ENCODE measurements around the gene TMEM167B.

DNA sequence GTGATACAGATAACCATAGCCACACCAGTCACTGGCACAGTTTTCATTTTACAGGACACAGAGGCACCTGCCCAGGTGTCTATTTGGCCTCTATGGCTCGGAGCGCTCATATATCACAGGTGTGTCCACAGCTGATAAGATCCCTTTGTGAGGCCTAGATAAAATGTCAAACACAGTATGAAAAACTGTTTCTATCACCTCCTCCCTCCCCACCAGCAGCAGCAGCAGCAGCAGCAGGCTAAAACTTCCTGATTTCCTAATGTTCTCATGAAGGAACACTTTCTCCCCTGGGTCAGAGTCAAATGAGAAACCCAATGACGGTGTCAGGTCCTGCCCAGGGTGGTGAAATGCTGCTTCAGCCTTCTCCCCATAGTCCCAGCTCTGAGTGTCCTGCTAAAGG lies 47.8 kb downstream of the TMEM167B start:
- TF ChIP-seq, protein P1, sequence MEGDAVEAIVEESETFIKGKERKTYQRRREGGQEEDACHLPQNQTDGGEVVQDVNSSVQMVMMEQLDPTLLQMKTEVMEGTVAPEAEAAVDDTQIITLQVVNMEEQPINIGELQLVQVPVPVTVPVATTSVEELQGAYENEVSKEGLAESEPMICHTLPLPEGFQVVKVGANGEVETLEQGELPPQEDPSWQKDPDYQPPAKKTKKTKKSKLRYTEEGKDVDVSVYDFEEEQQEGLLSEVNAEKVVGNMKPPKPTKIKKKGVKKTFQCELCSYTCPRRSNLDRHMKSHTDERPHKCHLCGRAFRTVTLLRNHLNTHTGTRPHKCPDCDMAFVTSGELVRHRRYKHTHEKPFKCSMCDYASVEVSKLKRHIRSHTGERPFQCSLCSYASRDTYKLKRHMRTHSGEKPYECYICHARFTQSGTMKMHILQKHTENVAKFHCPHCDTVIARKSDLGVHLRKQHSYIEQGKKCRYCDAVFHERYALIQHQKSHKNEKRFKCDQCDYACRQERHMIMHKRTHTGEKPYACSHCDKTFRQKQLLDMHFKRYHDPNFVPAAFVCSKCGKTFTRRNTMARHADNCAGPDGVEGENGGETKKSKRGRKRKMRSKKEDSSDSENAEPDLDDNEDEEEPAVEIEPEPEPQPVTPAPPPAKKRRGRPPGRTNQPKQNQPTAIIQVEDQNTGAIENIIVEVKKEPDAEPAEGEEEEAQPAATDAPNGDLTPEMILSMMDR (conservative IDR thresholded peaks at IDR 0.05; ENCODE audit: low read depth, low read length) = no peak
- no peak for TF ChIP-seq POLR2A (IDR thresholded peaks at IDR 0.05; ENCODE audit: low read depth, low read length)
- no peak for TF ChIP-seq CEBPB (IDR thresholded peaks at IDR 0.05; ENCODE audit: low read depth, low read length)
- TF ChIP-seq, protein P2, sequence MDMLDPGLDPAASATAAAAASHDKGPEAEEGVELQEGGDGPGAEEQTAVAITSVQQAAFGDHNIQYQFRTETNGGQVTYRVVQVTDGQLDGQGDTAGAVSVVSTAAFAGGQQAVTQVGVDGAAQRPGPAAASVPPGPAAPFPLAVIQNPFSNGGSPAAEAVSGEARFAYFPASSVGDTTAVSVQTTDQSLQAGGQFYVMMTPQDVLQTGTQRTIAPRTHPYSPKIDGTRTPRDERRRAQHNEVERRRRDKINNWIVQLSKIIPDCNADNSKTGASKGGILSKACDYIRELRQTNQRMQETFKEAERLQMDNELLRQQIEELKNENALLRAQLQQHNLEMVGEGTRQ (IDR thresholded peaks at IDR 0.05; ENCODE audit: low read depth, low read length) = no peak
- no peak for TF ChIP-seq MAZ (IDR thresholded peaks at IDR 0.05; ENCODE audit: borderline replicate concordance, low read depth, low read length)
- TF ChIP-seq RFX5 (IDR thresholded peaks at IDR 0.05; ENCODE audit: low read depth, low read length) = no peak
- no peak for TF ChIP-seq MXI1 (IDR thresholded peaks at IDR 0.05; ENCODE audit: borderline replicate concordance, low read depth, low read length)
- TF ChIP-seq RAD21 (IDR thresholded peaks at IDR 0.05; ENCODE audit: low read length) = no peak
- no peak for TF ChIP-seq BHLHE40 (IDR thresholded peaks at IDR 0.05; ENCODE audit: low read depth, low read length)
- TF ChIP-seq FOS (IDR thresholded peaks at IDR 0.05; ENCODE audit: low read depth, low read length) = no peak
- TF ChIP-seq, protein P3, sequence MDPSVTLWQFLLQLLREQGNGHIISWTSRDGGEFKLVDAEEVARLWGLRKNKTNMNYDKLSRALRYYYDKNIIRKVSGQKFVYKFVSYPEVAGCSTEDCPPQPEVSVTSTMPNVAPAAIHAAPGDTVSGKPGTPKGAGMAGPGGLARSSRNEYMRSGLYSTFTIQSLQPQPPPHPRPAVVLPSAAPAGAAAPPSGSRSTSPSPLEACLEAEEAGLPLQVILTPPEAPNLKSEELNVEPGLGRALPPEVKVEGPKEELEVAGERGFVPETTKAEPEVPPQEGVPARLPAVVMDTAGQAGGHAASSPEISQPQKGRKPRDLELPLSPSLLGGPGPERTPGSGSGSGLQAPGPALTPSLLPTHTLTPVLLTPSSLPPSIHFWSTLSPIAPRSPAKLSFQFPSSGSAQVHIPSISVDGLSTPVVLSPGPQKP (IDR thresholded peaks at IDR 0.05; ENCODE audit: borderline replicate concordance, low read depth, low read length) = no peak
- TF ChIP-seq NFE2L2 (IDR thresholded peaks at IDR 0.05; ENCODE audit: low read depth, low read length) = no peak
- no peak for TF ChIP-seq SMC3 (IDR thresholded peaks at IDR 0.05; ENCODE audit: low read depth, low read length)
- no peak for TF ChIP-seq RCOR1 (IDR thresholded peaks at IDR 0.05; ENCODE audit: insufficient replicate concordance, low read length)
